Activated B cell treated with CpG ODN at 0.5 μM for 24 hours (primary cell): ENCODE results near the gene BAZ2B. TPM values are rescaled to one million over a fixed set of nuclear protein-coding genes. Genes with fewer than 3 reads are reported as not detected.

Experiments
- ATAC-seq: fragments of 200-7000 bp; cut with Tn5 transposase; one replicate; pipeline ENCODE4 v1.10.0; 2021; ENCODE audit warnings: low read depth, mild to moderate bottlenecking, moderate library complexity
- CTCF ChIA-PET: fragments of 350-600 bp; sonication (Branson Sonifier 250); formaldehyde crosslinking; loops from one replicate; lab custom pipeline; 2021; ENCODE audit warnings: antibody characterized with exemption; lab: Charles Lee
- POLR2A ChIA-PET: fragments of 350-600 bp; sonication (Branson Sonifier 250); formaldehyde crosslinking; loops from one replicate; lab custom pipeline; 2021; ENCODE audit warnings: antibody characterized with exemption; lab: Charles Lee
- DNase-seq: peaks from one replicate; pipeline ENCODE4 v3.0.0; 2022
- H3K27ac Mint-ChIP-seq: one replicate; pipeline ENCODE4 v1.8.0; 2020; ENCODE audit warnings: mixed read lengths
- H3K27me3 Mint-ChIP-seq: one replicate; pipeline ENCODE4 v1.8.0; 2021; ENCODE audit warnings: mixed read lengths
- H3K36me3 Mint-ChIP-seq: one replicate; pipeline ENCODE4 v1.8.0; 2021; ENCODE audit warnings: low read depth, mixed read lengths
- H3K4me1 Mint-ChIP-seq: one replicate; pipeline ENCODE4 v1.8.0; 2021; ENCODE audit warnings: mixed read lengths
- H3K4me3 Mint-ChIP-seq: one replicate; pipeline ENCODE4 v1.8.0; 2020; ENCODE audit warnings: mild to moderate bottlenecking, mixed read lengths
- H3K9me3 Mint-ChIP-seq: one replicate; pipeline ENCODE4 v1.8.0; 2020; ENCODE audit warnings: mixed read lengths
- intact Hi-C: fragments of 100-400 bp; cut with micrococcal nuclease; formaldehyde crosslinking; loops from one replicate; pipeline ENCODE4 v1.15.1; 2024
- total RNA-seq: library from RNA; stranded (reverse); gene quantifications from 2 replicates; pipeline ENCODE4 v1.2.3, GENCODE V29; 2022
- TF ChIP-seq, protein P1 (sequence below): fragments of 200-600 bp; IDR thresholded peaks from one replicate; pipeline ENCODE4 v1.8.0; 2022; ENCODE audit warnings: antibody characterized with exemption, mild to moderate bottlenecking

BAZ2B gene
- total RNA-seq, 1 donor from 2014 or later: 22.0 TPM

DNA sequence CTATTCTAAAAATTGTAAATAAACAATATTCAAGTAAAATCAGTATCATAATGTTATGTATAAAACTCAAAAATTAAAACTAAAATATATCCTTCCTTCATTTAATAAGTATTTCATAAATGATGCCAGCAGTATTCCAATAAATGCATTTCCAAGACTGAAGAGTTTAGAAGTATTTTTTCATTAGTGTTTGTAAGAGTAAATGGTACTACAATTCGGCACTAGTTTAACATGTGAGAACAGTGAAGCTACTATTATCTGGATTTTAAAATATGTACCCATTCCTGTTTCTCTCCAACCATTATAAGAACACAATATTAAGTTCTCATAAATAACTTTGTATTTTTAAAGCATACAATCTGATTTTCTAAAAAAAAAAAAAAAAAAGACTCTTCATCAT, 3.3 kb downstream of the BAZ2B start:
- no peak overlapping the region for H3K27ac Mint-ChIP-seq
- H3K36me3 Mint-ChIP-seq: peaks cover 4% of the 10 kb centered on the region
- ATAC-seq (no peak), DNase-seq (no peak)
- H3K4me1 Mint-ChIP-seq: peaks cover 16% of the 10 kb centered on the region
- ChIA-PET CTCF (no interaction called here), POLR2A (interaction anchor here (0.6 to 1.3 kb wide), 2 partner anchors 100 to 121 kb away, joined by 3 to 4 read pairs; no protein-coding TSS in a partner anchor)
- intact Hi-C loops: loop anchor here (10.0 kb wide), 1 partner anchor 328 kb away; the partner anchor contains the start of gene WDSUB1
- no peaks in the 10 kb centered on the region for H3K9me3 Mint-ChIP-seq
- TF ChIP-seq, protein P1, sequence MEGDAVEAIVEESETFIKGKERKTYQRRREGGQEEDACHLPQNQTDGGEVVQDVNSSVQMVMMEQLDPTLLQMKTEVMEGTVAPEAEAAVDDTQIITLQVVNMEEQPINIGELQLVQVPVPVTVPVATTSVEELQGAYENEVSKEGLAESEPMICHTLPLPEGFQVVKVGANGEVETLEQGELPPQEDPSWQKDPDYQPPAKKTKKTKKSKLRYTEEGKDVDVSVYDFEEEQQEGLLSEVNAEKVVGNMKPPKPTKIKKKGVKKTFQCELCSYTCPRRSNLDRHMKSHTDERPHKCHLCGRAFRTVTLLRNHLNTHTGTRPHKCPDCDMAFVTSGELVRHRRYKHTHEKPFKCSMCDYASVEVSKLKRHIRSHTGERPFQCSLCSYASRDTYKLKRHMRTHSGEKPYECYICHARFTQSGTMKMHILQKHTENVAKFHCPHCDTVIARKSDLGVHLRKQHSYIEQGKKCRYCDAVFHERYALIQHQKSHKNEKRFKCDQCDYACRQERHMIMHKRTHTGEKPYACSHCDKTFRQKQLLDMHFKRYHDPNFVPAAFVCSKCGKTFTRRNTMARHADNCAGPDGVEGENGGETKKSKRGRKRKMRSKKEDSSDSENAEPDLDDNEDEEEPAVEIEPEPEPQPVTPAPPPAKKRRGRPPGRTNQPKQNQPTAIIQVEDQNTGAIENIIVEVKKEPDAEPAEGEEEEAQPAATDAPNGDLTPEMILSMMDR: no peak
- H3K4me3 Mint-ChIP-seq: no peak overlapping the region
- peaks cover 11% of the 10 kb centered on the region for H3K27me3 Mint-ChIP-seq

GRCh38 chr2:159612255-159612901, 4.0 kb downstream of the BAZ2B start:
- no peak for ATAC-seq
- Mint-ChIP-seq H3K4me1 (peaks cover 16% of the 10 kb centered on the region), H3K27ac (no peak overlapping the region), H3K9me3 (no peaks in the 10 kb centered on the region), H3K36me3 (peaks cover 4% of the 10 kb centered on the region), H3K27me3 (peaks cover 11% of the 10 kb centered on the region), H3K4me3 (no peak overlapping the region)
- POLR2A ChIA-PET: interaction anchor here (1.3 kb wide), 1 partner anchor 100 kb away, joined by 3 read pairs; no protein-coding TSS in a partner anchor
- no peak for DNase-seq
- intact Hi-C loops: loop anchor here (10.0 kb wide), 1 partner anchor 328 kb away; the partner anchor contains the start of gene WDSUB1
- CTCF ChIA-PET: no interaction called here
- TF ChIP-seq, protein P1: no peak

DNA sequence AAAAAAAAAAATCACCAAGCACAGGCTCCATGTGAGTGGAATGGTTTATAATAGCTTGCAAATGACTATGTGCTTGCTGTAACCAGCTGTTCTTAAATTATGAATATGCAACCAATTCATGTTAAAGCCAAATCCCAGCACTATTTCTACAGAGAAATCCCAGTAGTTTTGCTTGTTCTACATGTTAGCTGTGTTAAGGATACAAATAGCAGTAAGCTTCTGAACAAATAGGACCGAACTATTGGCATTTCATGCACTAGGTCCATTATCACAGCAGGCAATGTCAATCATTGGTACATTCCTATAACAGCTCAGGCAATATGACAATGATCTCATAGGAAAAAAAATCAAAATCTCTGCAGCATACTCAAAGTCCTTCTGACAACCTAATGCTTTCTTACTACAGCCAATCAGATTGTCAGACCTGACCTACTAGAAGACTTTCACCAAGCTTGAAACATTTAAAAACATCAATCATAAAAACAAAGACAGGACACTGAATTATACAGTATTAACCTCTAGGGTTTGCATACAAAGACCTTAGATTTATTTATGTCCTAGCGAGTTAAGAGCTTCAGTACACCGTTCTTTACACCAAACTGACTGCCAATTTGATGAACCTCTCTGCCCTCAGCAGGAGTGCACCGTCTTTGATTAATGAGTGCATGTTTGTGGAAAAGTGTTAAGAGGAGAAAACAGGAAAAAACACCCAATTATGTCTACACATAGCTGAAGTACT, 6.4 kb downstream of the BAZ2B start:
- Mint-ChIP-seq H3K4me3 (no peak overlapping the region), H3K4me1 (peaks cover 13% of the 10 kb centered on the region), H3K27me3 (peaks cover 7% of the 10 kb centered on the region), H3K27ac (no peak overlapping the region), H3K9me3 (no peaks in the 10 kb centered on the region), H3K36me3 (no peaks in the 10 kb centered on the region)
- ChIA-PET CTCF (no interaction called here), POLR2A (no interaction called here)
- DNase-seq (no peak), ATAC-seq (no peak)
- intact Hi-C loops: loop anchor here (10.0 kb wide), 1 partner anchor 325 kb away; the partner anchor contains the start of gene WDSUB1
- TF ChIP-seq, protein P1: no peak

DNA sequence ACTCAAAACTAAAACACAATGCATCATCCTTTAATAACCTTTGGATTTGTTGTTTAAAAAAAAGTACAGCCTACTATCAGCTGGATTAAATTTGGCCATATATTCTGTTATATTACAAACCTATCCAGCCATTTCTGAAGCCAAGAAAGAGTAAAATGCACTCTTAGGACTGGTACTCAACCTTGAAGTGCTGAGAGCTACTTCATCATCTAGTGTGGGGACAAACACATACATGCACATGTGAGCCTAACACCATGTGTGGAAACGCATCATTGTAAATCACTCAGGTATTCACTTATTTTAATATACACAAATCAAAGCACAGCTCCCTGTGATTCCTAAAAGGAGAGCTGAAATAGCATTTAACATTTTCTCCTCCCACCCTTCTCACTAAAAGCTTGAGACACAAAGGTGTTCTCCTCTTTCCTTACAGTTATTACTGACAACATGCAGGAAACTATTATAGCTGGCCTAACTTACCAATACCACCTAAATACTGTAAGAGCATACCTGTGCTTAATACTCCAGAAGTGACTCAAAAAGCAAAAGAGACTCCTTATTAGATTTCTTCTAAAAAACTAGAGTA, 7.5 kb downstream of the BAZ2B start:
- peaks cover 2% of the 10 kb centered on the region for H3K27me3 Mint-ChIP-seq
- ATAC-seq (no peak), DNase-seq (no peak)
- H3K4me1 Mint-ChIP-seq: peaks cover 3% of the 10 kb centered on the region
- TF ChIP-seq, protein P1: no peak
- H3K27ac Mint-ChIP-seq: no peak overlapping the region
- ChIA-PET POLR2A (no interaction called here), CTCF (no interaction called here)
- no peaks in the 10 kb centered on the region for H3K36me3 Mint-ChIP-seq
- intact Hi-C loops: no loop called here
- H3K9me3 Mint-ChIP-seq: no peaks in the 10 kb centered on the region
- H3K4me3 Mint-ChIP-seq: no peak overlapping the region

GRCh38 chr2:159608108-159608507, 8.2 kb downstream of the BAZ2B start:
- Mint-ChIP-seq H3K4me1 (no peaks in the 10 kb centered on the region), H3K27me3 (peaks cover 2% of the 10 kb centered on the region), H3K9me3 (no peaks in the 10 kb centered on the region), H3K36me3 (no peaks in the 10 kb centered on the region), H3K27ac (no peak overlapping the region), H3K4me3 (no peak overlapping the region)
- intact Hi-C loops: no loop called here
- ChIA-PET CTCF (no interaction called here), POLR2A (no interaction called here)
- TF ChIP-seq, protein P1: no peak
- ATAC-seq (no peak), DNase-seq (no peak)
